ENCODE results near the gene NFKBIZ.

The NFKBIZ gene

GRCh38 chr3:101878589-101878988, 29.3 kb downstream of the NFKBIZ start:
- no peak overlapping the region for H3K4me3 ChIP-seq (replicated peaks; ENCODE audit: insufficient read depth, low read length)
- H3K27me3 ChIP-seq (ENCODE audit: insufficient read depth, poor library complexity, severe bottlenecking): no peaks in the 10 kb centered on the region
- TF ChIP-seq CTCF (IDR thresholded peaks at IDR 0.05; ENCODE audit: insufficient read depth, low read length): no peak
- TF ChIP-seq SPI1 (IDR thresholded peaks at IDR 0.05; ENCODE audit: borderline replicate concordance, low read depth): no peak
- TF ChIP-seq REST (IDR thresholded peaks at IDR 0.05; ENCODE audit: insufficient replicate concordance, low read depth): no peak
- no peak for TF ChIP-seq GABPA (IDR thresholded peaks at IDR 0.05; ENCODE audit: low read depth)
- TF ChIP-seq POLR2AphosphoS5 (IDR thresholded peaks at IDR 0.05; ENCODE audit: low read depth): no peak
- no peak for DNase-seq (ENCODE audit: low read depth in 1 of 2, low spot score in 1 of 2)
- H3K27ac ChIP-seq (replicated peaks): no peak overlapping the region

GRCh38 chr3:101879102-101879501, 29.8 kb downstream of the NFKBIZ start:
- no peak for DNase-seq (ENCODE audit: low read depth in 1 of 2, low spot score in 1 of 2)
- no peak overlapping the region for H3K27ac ChIP-seq (replicated peaks)
- no peaks in the 10 kb centered on the region for H3K27me3 ChIP-seq (ENCODE audit: insufficient read depth, poor library complexity, severe bottlenecking)
- H3K4me3 ChIP-seq (replicated peaks; ENCODE audit: insufficient read depth, low read length): no peak overlapping the region
- TF ChIP-seq GABPA (IDR thresholded peaks at IDR 0.05; ENCODE audit: low read depth): no peak
- TF ChIP-seq POLR2AphosphoS5 (IDR thresholded peaks at IDR 0.05; ENCODE audit: low read depth): no peak
- no peak for TF ChIP-seq SPI1 (IDR thresholded peaks at IDR 0.05; ENCODE audit: borderline replicate concordance, low read depth)
- no peak for TF ChIP-seq REST (IDR thresholded peaks at IDR 0.05; ENCODE audit: insufficient replicate concordance, low read depth)
- TF ChIP-seq CTCF (IDR thresholded peaks at IDR 0.05; ENCODE audit: insufficient read depth, low read length): no peak

GRCh38 chr3:101879623-101880284, 30.4 kb downstream of the NFKBIZ start:
- no peak for TF ChIP-seq REST (IDR thresholded peaks at IDR 0.05; ENCODE audit: insufficient replicate concordance, low read depth)
- no peak for TF ChIP-seq POLR2AphosphoS5 (IDR thresholded peaks at IDR 0.05; ENCODE audit: low read depth)
- no peak for TF ChIP-seq CTCF (IDR thresholded peaks at IDR 0.05; ENCODE audit: insufficient read depth, low read length)
- no peaks in the 10 kb centered on the region for H3K27me3 ChIP-seq (ENCODE audit: insufficient read depth, poor library complexity, severe bottlenecking)
- no peak overlapping the region for H3K4me3 ChIP-seq (replicated peaks; ENCODE audit: insufficient read depth, low read length)
- no peak overlapping the region for H3K27ac ChIP-seq (replicated peaks)
- DNase-seq (ENCODE audit: low read depth in 1 of 2, low spot score in 1 of 2): no peak
